Neuron (in vitro differentiated cells): ENCODE measurements around the gene SAMD4A.

ENCODE experiments used
- H2AFZ ChIP-seq: one replicate; pipeline ENCODE4 v1.6.1; 2013; ENCODE audit warnings: low read depth, mild to moderate bottlenecking, inconsistent platforms, low read length, moderate library complexity
- H3K27me3 ChIP-seq: one replicate; pipeline ENCODE4 v1.6.1; 2013; ENCODE audit warnings: low read length; ENCODE audit not compliant: insufficient read depth
- H3K36me3 ChIP-seq: one replicate; pipeline ENCODE4 v1.6.1; 2013; ENCODE audit warnings: low read length; ENCODE audit not compliant: insufficient read depth
- H3K4me1 ChIP-seq: one replicate; pipeline ENCODE4 v1.6.1; 2013; ENCODE audit warnings: low read length; ENCODE audit not compliant: insufficient read depth
- H3K4me3 ChIP-seq: 2 replicates; pipeline ENCODE4 v1.5.1; 2013; ENCODE audit warnings: mild to moderate bottlenecking, low read length, moderate library complexity
- H3K9me3 ChIP-seq: one replicate; pipeline ENCODE4 v1.6.1; 2013; ENCODE audit warnings: low read length

SAMD4A gene

DNA sequence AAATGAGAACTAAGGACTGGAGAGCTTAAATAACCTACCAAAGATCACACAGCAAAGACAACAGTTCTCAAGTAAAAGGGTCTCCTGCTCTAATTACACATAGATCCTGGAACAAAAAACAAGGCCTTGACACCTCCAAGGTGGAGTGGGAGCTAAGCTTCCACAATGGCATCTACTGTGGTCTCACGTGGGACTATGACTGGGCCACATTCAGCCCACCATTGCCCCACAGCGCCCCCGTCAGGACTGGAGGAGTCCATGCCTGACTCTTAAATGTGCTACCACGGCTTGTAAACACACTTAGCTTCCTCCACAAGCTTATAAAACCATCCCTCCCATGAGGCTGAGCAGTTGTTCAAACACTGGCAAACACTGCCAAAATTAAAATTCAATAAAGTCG lies 247.1 kb downstream of the SAMD4A start:
- Histone ChIP-seq H3K27me3 (peaks cover 2% of the 10 kb centered on the region), H3K9me3 (no peaks in the 10 kb centered on the region), H3K4me3 (no peak overlapping the region), H3K36me3 (no peaks in the 10 kb centered on the region), H3K4me1 (peaks cover 5% of the 10 kb centered on the region), H2AFZ (no peak overlapping the region)

DNA sequence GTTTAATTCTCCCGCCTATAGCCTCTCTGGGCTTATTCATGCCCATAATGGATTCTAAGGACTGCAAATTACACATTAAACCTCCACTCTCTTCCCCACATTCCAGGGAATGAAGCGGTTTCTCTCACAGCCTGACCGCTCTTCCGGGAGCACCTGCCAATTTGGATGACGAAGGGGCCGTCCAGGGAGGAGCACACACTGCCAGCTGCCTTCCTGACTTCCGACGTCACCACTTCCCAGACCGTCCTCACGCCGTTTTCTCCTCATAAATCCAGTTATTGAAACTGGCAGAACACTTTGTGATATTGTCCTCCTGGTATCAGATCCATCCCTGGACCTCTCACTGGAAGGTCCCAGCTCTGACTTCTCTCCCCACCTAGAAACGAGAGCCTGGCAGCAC lies 248.1 kb downstream of the SAMD4A start:
- no peaks in the 10 kb centered on the region for H3K9me3 ChIP-seq
- H3K27me3 ChIP-seq = peaks cover 2% of the 10 kb centered on the region
- no peak overlapping the region for H2AFZ ChIP-seq
- H3K4me1 ChIP-seq = peaks cover 5% of the 10 kb centered on the region
- H3K4me3 ChIP-seq = no peak overlapping the region
- no peaks in the 10 kb centered on the region for H3K36me3 ChIP-seq

GRCh38 chr14:54815515-54815914 lies 248.6 kb downstream of the SAMD4A start:
- H3K9me3 ChIP-seq = peaks cover 2% of the 10 kb centered on the region
- no peak overlapping the region for H3K4me3 ChIP-seq
- peaks cover 2% of the 10 kb centered on the region for H3K27me3 ChIP-seq
- H3K36me3 ChIP-seq = no peaks in the 10 kb centered on the region
- H2AFZ ChIP-seq = no peak overlapping the region
- H3K4me1 ChIP-seq = peaks cover 5% of the 10 kb centered on the region

- H2AFZ ChIP-seq = no peak overlapping the region
- peaks cover 2% of the 10 kb centered on the region for H3K9me3 ChIP-seq
- no peaks in the 10 kb centered on the region for H3K36me3 ChIP-seq
- peaks cover 2% of the 10 kb centered on the region for H3K27me3 ChIP-seq
- no peak overlapping the region for H3K4me3 ChIP-seq
- peaks cover 5% of the 10 kb centered on the region for H3K4me1 ChIP-seq
These were observed 249.5 kb downstream of the SAMD4A start for GRCh38 chr14:54816450-54816849.

DNA sequence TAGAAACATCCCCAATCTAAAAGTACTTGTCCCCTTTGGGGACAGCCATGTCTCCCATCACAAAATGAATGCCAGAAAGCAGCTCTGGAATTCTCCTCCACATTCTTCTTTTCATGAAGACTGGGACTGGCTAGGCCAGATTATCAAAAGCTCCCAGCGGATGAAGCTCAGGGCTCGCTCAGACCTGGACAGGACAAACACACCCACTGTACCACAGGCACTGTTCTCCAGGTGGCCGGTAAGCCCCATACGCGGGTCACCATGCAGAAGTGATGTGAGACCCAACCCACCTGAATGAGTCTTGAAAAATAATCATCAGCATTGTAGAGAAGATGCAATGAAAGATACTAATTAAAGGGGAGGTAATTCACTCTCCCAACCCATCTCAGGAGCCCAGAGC lies 250.6 kb downstream of the SAMD4A start:
- Histone ChIP-seq H3K4me1 (peaks cover 5% of the 10 kb centered on the region), H3K9me3 (peaks cover 2% of the 10 kb centered on the region), H3K27me3 (peaks cover 2% of the 10 kb centered on the region), H3K36me3 (no peaks in the 10 kb centered on the region), H2AFZ (no peak overlapping the region), H3K4me3 (no peak overlapping the region)

DNA sequence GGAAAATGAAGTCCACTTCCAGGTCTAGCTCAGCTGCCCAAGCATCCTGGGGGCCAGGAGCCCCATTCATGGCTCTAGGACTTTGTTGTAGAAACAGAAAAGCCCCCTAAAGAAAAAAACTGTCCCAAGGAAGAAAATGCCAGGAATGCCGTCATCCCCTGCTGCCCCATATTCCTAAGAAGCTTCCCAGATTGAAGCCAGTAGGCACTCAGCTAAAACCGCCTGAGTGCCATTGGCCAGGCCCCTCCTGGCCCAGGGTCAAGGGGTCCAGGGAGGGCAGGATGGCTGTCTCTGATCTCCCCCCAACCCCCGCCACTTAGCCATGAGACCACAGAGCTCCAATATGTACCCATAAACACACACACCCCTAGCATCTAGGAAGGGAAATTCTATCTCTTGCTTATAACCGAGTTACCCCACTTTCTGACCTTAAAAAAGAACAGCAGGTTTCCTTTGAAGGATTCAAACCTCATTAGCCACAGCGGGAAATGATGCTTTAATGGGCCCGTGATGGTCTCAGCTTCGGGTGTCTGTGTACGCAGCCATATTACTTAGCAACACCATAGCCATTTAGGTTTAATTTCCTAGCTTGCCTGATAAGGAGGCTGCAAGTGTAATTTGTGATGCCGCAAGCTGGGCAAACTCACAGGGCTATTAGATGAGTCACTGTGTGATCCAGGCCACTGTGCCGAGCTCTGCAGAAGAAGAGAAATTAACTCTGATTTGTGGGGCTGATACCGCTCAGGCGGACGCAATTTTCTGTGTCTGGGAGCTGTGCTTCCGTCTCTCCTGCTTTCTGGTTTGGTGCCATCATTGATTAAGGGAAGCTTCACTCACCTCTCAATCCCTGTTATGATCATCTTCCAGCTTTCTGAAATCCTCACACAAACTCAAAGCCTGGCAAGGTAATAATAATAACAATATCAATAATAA lies 251.5 kb downstream of the SAMD4A start:
- Histone ChIP-seq H2AFZ (no peak overlapping the region), H3K36me3 (no peaks in the 10 kb centered on the region), H3K4me3 (no peak overlapping the region)

DNA sequence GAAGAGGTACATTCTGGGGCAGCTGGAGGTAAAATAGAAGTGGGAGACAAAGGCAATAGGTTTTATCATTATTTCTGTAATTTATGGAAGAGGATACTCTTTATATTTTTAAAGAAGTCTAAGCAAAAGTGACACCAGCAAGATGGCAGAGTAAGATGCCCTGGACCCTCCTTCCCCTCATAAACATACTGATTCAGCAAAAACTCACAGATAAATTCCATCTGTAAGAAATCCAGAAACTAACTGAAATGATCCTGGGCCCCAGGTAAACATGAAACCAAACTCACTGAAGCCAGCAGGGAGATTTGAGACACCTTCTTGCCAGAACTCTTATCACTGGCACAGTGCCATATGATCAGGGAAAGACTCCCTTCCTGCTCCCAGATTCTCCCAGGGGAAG lies 255.8 kb downstream of the SAMD4A start:
- Histone ChIP-seq H3K27me3 (no peaks in the 10 kb centered on the region), H3K4me1 (peaks cover 5% of the 10 kb centered on the region), H3K9me3 (peaks cover 6% of the 10 kb centered on the region), H3K36me3 (no peaks in the 10 kb centered on the region), H3K4me3 (no peak overlapping the region), H2AFZ (no peak overlapping the region)

More for the DNA sequence above, 251.5 kb downstream of the SAMD4A start:
- Histone ChIP-seq H3K9me3 (peaks cover 4% of the 10 kb centered on the region), H3K4me1 (peaks cover 5% of the 10 kb centered on the region), H3K27me3 (no peaks in the 10 kb centered on the region)

GRCh38 chr14:54823757-54824549 lies 257.0 kb downstream of the SAMD4A start:
- peaks cover 6% of the 10 kb centered on the region for H3K9me3 ChIP-seq
- no peaks in the 10 kb centered on the region for H3K27me3 ChIP-seq
- H3K4me1 ChIP-seq = no peaks in the 10 kb centered on the region
- H3K36me3 ChIP-seq = no peaks in the 10 kb centered on the region
- H2AFZ ChIP-seq = no peak overlapping the region
- H3K4me3 ChIP-seq = no peak overlapping the region

GRCh38 chr14:54828037-54828436 lies 261.1 kb downstream of the SAMD4A start:
- H3K9me3 ChIP-seq = peaks cover 7% of the 10 kb centered on the region

DNA sequence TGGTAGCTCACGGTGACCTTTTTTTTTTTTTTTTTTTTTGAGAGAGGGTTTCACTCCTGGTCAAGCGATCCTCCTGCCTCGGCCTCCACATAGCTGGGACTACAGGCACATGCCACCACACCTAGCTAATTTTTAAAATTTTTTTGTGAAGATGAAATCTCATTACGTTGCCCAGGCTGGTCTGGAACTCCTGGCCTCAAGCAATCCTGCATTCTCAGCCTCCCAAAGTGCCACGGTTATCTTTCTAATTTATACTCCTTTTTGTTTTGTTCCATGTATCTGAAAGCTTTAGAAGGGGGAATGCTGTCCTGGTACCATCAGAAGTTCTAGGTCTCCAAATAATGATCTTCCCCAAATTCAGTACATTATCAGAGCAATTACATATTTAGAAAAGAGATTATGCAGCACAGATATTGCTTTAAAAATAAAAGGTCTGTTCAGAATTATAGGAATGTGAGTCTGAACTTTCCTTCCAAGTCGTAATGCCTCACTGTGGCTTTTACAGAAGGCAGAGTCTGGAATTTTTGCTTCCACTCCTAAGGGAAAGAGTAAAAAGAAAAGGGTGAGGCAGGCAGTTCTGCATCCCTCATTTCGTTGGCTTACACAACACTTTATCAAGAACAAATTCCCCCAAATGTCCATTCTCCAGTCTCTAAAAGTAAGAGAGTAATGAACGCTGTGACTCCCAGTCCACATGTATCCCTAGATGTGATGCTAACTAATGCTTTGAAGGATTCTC lies 262.7 kb downstream of the SAMD4A start:
- no peaks in the 10 kb centered on the region for H3K4me1 ChIP-seq
- H3K9me3 ChIP-seq = peaks cover 5% of the 10 kb centered on the region
- H3K27me3 ChIP-seq = no peaks in the 10 kb centered on the region
- no peak overlapping the region for H2AFZ ChIP-seq
- no peak overlapping the region for H3K4me3 ChIP-seq
- H3K36me3 ChIP-seq = no peaks in the 10 kb centered on the region

More at GRCh38 chr14:54828037-54828436, 261.1 kb downstream of the SAMD4A start:
- H3K36me3 ChIP-seq = no peaks in the 10 kb centered on the region
- H2AFZ ChIP-seq = no peak overlapping the region
- H3K4me3 ChIP-seq = no peak overlapping the region
- no peaks in the 10 kb centered on the region for H3K4me1 ChIP-seq
- H3K27me3 ChIP-seq = no peaks in the 10 kb centered on the region

DNA sequence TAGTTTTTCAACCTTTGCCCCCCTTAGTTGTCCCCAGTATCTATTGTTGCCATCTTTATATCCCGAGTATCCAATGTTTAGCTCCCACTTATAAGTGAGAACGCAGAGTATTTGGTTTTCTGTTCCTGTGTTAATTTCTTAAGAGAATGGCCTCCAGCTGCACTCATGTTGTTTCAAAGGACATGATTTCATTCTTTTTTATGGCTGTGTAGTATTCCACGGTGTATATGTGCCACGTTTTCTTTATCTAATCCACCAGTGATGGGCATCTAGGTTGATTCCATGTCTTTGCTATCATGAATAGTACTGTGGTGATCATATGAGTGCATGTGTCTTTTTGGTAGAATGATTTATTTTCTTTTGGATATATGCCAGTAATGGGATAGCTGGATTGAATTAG lies 263.7 kb downstream of the SAMD4A start:
- peaks cover 2% of the 10 kb centered on the region for H3K9me3 ChIP-seq
- no peak overlapping the region for H2AFZ ChIP-seq
- no peaks in the 10 kb centered on the region for H3K4me1 ChIP-seq
- no peaks in the 10 kb centered on the region for H3K36me3 ChIP-seq
- H3K27me3 ChIP-seq = no peaks in the 10 kb centered on the region
- H3K4me3 ChIP-seq = no peak overlapping the region

GRCh38 chr14:54834081-54834480 lies 267.2 kb downstream of the SAMD4A start:
- H3K4me3 ChIP-seq = no peak overlapping the region

DNA sequence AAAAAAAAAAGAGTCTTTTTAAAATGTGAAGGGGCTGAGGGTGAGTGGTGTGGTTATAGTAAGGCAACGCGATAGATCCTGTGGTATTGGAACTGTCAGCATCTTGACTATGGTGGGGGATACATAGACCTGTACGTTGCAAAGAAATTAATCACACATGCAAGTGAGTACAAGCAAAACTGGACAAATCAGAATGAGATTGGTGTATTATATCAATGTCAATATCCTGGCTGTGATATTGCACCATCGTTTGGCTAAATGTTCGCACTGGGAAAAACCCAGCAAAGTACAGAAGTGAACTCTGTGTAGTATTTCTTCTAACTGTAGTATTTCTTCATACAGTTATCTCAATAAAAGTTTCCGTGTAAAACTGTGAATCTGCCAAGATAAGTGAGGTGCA lies 267.8 kb downstream of the SAMD4A start:
- H3K4me3 ChIP-seq = no peak overlapping the region
- no peaks in the 10 kb centered on the region for H3K4me1 ChIP-seq
- peaks cover 2% of the 10 kb centered on the region for H3K9me3 ChIP-seq

More at GRCh38 chr14:54834081-54834480, 267.2 kb downstream of the SAMD4A start:
- Histone ChIP-seq H2AFZ (no peak overlapping the region), H3K27me3 (no peaks in the 10 kb centered on the region), H3K4me1 (no peaks in the 10 kb centered on the region), H3K36me3 (no peaks in the 10 kb centered on the region), H3K9me3 (peaks cover 2% of the 10 kb centered on the region)

More for the DNA sequence above, 267.8 kb downstream of the SAMD4A start:
- Histone ChIP-seq H2AFZ (no peak overlapping the region), H3K27me3 (no peaks in the 10 kb centered on the region), H3K36me3 (no peaks in the 10 kb centered on the region)
